ENCODE results near the gene ZBP1.

GRCh38 chr20:57660922-57661745, 40.9 kb upstream of the ZBP1 start:
- no peak for TF ChIP-seq CTCF (conservative IDR thresholded peaks at IDR 0.05)
- no peak for TF ChIP-seq EZH2 (IDR thresholded peaks at IDR 0.05; ENCODE audit: low read depth)

All from PC-9 (cell line).